Activated CD8-positive, alpha-beta memory T cell treated with anti-CD3 and anti-CD28 coated beads for 24 hours (primary cell): Measurements from ENCODE around the gene RASSF4.
"Not testable (repeated sequence)": the region's sequence is repeated elsewhere in the genome, so short reads cannot be mapped to it uniquely, and the experiment has no call there.

Experiments
- DNase-seq: peaks from one replicate; pipeline ENCODE4 v3.0.0-alpha.2; 2020

Gene RASSF4

DNA sequence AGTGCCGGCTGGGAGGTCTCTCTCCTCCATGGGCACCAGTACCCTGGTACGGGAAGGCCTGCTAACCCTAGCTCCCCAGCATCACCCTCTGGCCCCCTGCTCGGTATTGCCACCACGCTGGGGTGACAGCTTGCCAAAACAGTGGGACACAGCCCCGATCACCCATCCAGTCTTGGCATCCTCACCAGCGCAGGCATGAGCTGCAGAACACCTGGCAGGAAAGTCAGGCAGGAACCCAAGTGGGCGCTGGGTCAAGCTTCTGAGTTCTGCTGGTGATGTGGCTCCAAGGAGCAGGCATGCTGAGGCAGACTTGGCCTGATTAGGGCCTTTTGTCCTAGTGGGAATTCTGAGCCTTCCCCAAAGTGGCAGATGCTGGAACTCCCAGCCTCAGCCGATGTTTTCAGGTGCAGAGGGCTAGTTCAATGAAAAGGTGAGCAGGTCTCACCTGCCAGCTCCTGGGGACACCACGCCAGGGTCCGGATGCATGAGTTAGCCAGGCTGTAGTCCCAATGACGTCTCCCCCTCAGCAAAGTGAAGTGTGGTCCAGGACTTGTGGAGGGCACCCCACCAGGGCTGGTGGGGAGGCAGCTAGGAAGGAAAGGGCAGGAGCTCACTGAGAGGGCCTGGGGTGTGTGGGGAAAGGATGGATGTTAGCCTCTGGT lies 32.6 kb downstream of the RASSF4 start:
- DNase-seq: peak; percentile 49

DNA sequence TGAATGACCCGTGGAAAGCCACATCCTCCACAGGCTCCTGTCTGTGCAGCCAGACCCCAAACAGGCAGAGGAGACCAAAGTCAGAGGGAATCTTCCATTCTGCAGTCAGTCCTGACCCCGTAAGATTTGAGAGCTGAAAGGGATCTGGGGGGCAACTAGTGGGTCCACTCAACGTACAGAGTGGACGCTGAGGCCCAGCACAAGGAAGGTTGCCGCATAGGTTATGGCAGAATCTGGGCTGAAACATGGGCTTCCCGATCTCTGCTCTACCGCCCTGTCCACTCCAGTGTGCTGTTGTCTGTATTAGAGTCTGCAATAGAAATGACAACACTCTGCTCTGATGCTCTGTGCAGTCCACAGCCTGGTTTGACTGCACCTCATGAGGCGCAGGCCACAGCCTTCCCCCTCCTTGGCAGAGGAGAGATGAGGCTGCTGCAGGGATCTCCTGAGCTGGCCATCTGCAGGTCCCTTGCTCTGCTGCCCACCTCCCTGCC lies 33.2 kb downstream of the RASSF4 start:
- peak; percentile 19 for DNase-seq

GRCh38 chr10:44993226-44993921 lies 33.8 kb downstream of the RASSF4 start:
- DNase-seq: peak; percentile 42

- DNase-seq: no peak
Observed at GRCh38 chr10:44993922-44994751, 34.5 kb downstream of the RASSF4 start.

DNA sequence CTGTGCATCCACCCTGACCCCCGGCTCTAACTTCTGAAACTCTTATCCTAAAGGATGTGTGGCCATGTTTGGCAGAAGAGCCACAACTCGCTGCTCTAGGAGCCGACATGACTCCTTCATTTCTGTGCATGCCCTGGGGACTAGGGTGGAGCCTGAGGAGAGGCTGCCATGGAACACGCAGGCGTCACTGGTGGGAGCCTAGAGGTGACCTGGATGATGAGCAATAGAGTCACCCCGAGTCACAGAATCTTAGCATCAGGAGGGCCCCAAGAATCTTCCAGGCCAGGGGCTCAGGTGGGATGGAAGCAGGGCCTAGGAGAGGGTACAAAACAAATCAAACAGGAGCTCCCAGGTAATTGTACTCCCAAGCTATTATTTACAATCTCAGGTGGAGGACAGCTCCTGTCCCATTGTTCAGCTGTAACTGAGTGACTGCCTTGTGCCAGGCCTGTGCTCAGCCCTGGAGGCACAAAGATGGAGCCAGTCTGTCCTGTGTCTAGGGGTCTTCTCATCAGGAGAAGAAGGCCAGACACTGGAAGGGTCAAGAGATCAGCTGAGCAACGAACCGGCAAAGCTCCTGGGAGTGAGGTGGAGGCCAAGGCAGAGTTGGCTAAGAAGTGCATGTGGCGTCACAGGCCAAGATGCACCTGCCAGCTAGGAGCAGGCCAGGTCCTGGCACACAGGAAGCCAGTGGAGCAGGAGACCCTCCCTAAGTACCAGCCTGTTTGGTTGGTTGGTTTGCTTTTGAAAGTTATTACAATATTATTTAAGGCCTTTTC lies 35.3 kb downstream of the RASSF4 start:
- DNase-seq: no peak

GRCh38 chr10:44995581-44995913 lies 35.9 kb downstream of the RASSF4 start:
- no peak for DNase-seq

GRCh38 chr10:44995914-44996669 lies 36.5 kb downstream of the RASSF4 start:
- no peak for DNase-seq

GRCh38 chr10:44997105-44997748 lies 37.6 kb downstream of the RASSF4 start:
- DNase-seq: no peak

DNA sequence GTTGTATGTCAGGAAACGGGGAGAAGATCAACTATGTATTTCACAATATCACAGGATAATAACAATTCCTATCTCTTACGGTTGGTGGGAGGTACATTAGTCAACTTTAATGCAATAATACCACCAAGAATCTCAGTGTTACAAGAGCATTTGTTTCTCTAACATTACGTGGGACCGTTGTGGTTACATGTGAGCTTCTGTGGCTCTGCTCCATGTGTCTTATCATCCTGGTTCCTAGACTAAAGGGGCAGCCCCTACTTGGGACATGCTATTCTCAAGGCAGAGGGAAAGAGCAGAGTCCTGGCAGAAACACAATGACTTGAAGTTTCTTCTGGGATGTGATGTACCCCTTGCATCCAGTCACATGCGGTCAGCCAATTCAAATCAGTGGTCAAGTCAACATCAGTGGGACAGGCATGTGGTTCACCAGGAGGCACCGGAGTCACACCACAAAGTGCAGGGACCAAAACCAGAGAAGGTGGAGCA lies 38.6 kb downstream of the RASSF4 start:
- no peak for DNase-seq

GRCh38 chr10:45000138-45000751 lies 40.6 kb downstream of the RASSF4 start:
- DNase-seq: peak; percentile 66

DNA sequence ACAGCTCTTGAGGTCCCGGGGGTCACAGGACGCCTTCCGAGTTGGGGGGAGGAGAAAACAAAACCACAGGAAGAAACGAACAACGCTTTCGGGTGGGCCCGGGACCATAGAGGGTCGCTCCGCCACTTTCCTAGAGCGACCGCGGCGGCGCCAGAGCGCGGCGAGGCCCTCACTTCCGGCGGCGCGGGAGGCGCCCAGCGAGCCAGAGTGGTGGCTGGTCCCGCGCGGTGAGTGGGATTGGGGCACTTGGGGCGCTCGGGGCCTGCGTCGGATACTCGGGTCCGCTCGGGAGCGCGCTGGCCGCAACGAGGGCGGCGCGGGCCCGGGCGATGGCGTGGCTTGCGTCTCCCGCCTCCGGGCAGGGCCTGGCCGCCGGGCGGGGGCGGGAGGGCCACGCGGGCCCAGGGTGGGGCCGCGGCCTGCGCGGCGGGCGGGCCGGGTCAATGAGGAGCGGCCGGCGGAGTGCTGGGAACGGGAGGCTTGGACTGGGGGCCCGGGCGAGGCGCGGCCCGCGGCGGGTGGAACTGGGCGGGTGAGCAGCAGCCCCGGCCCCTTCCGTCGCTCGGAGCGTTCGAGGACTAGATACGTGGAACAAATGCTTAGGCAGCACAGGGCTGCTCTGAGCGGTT lies 41.3 kb downstream of the RASSF4 start, which contains the start of gene ZNF22:
Gene ZNF22, plus strand, starts transcription at position 172 of the 629 bp plus-strand sequence. CDS start 2,446 bp downstream, outside the sequence.
- DNase-seq: peak; percentile 91

GRCh38 chr10:45001381-45002148 lies 42.0 kb downstream of the RASSF4 start:
- peak; percentile 82 for DNase-seq

- DNase-seq: no peak
Observed at GRCh38 chr10:45003432-45004000, 43.9 kb downstream of the RASSF4 start.

DNA sequence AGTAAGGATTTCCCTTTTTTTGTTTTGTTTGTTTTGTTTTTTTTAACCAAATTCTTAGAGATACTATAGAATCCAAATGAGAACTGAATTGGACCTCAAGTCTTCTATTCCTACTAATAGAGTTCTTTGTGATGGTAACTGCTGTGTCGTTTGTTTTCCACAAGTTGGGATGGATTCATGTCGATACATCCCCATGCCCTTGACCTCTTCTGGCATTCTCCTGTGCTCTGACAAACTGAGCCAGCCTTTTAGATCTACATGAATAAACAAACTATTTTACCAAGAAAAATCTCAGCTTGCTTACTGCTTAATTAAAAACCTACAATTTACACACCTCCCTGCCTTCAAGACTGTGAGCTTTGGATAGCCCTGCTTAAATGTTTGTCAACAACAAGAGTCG lies 45.1 kb downstream of the RASSF4 start:
- no peak for DNase-seq

DNA sequence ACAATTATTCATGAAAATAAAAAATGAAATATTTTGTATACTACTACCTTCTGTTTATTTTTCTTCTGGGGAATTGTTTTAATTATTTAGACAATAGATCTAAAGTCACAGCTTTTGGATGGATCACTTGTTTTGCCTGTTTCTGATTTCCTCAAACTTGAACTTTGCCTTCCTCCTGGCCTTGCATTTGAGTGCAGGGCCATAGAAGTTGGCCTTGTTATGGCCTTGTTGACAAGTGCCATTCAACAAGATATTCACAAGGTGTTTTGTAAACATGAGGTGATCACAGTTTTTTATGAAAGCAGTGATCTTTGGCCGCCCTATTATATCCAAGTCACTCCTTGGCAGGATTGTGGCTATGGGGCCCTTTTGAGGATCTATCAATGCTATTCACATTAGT lies 45.7 kb downstream of the RASSF4 start:
- no peak for DNase-seq

- no peak for DNase-seq
Observed at GRCh38 chr10:45006276-45007030, 46.9 kb downstream of the RASSF4 start.

DNA sequence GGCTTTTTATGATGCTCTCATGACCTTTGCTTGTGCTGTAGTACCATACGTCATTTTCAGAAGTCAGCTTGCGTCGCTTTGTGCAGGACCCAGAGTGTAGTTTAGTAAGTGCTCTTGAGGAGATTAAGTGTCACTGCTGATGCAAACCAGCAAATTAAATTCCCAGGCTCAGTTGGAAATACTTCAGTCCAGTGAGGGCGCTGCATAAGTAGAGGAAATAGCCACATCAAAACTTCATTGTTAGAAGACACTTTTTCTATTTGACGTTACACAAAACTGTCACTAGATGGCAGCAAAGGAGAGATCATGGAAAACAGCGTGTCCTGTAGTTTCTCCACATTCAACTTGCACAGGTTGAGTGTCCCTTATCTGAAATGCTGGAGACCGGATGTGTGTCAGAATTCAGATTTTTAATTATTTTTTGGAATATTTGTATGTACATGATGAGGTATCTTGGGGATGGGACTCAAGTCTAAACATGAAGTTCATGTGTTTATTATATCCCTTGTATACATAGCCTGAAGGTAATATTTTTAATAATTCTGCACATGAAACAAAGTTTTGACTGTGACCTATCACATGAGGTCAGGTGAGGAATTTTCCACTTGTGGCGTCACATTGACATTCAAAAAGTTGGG lies 49.0 kb downstream of the RASSF4 start:
- no peak for DNase-seq

DNA sequence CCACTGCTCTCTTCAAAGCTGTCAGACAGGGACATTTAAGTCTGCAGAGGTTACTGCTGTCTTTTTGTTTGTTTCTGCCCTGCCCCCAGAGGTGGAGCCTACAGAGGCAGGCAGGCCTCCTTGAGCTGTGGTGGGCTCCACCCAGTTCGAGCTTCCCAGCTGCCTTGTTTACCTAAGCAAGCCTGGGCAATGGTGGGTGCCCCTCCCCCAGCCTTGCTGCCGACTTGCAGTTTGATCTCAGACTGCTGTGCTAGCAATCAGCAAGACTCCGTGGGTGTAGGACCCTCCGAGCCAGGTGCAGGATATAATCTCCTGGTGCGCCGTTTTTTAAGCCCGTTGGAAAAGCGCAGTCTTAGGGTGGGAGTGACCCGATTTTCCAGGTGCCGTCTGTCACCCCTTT lies 55.0 kb downstream of the RASSF4 start:
- not testable (repeated sequence) for DNase-seq
